Measurements from ENCODE around the gene ADAMTS17.

GRCh38 chr15:100332231-100332630, 9.5 kb downstream of the ADAMTS17 start:
- TF ChIP-seq NR3C1 (IDR thresholded peaks at IDR 0.05) (no peak), CTCF (IDR thresholded peaks at IDR 0.05) (no peak), MYC (IDR thresholded peaks at IDR 0.05; ENCODE audit: borderline replicate concordance, low read length) (no peak), CHD2 (IDR thresholded peaks at IDR 0.05; ENCODE audit: low read length, partially characterized antibody) (no peak), CHD4 (IDR thresholded peaks at IDR 0.05; ENCODE audit: borderline replicate concordance) (no peak), POLR2A (IDR thresholded peaks at IDR 0.05; ENCODE audit: low read length) (no peak), RFX5 (IDR thresholded peaks at IDR 0.05) (no peak), NFE2L2 (conservative IDR thresholded peaks at IDR 0.05; ENCODE audit: low read length) (no peak), RCOR1 (IDR thresholded peaks at IDR 0.05; ENCODE audit: low read depth, low read length) (no peak), ELK1 (IDR thresholded peaks at IDR 0.05; ENCODE audit: low read depth, low read length) (no peak)

Measured in A549 (cell line).